Measurements from ENCODE around the gene NELFCD. TPM values are rescaled to one million over a fixed set of nuclear protein-coding genes. Genes with fewer than 3 reads are reported as not detected.

The NELFCD gene
- total RNA-seq, 1 experiment from 2014 or later, result 88.2 TPM

DNA sequence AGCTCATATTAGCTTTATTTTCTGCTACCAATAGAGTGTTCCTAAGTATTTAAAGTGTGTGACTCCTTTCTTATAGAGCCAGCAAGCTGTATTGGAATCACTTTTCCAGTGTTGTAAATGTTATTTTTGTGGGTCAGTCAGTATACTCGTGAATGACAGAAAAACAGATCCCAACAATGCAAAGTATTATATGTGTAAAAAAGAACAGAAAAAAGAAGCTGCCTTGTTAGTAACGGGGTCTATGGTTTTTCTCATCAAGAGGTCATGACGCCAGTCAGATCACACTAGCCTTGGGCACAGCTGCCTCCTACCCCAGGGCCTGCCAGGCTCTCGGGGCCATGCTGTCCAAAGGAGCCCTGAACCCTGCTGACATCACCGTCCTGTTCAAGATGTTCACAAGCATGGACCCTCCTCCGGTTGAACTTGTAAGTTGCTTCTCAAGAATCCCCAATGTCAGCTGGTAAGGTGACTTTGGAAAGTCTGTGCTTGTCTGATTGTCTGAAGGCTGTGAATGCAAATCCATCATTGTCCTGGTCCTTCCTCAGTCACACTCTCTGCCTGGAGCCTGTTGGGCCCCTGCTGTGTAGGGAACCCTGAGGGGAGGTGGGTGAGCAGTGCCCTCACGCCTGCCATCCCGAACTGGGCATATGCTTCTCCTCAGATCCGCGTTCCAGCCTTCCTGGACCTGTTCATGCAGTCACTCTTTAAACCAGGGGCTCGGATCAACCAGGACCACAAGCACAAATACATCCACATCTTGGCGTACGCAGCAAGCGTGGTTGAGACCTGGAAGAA is 9.8 kb downstream of the NELFCD start:
- H3K9me3 ChIP-seq (ENCODE audit: control insufficient read depth in 1 of 2, insufficient read depth in 1 of 2, low read depth in 1 of 2, low read length in 2 of 2), result no peaks in the 10 kb centered on the region
- no peak overlapping the region for H2AFZ ChIP-seq (ENCODE audit: low read depth, low read length, poor library complexity, severe bottlenecking)
- H3K27ac ChIP-seq (ENCODE audit: low read depth, low read length), result no peak overlapping the region
- no peak overlapping the region for H3K9ac ChIP-seq (ENCODE audit: low read length)
- H3K9me2 ChIP-seq (ENCODE audit: insufficient read depth), result no peaks in the 10 kb centered on the region
- CTCF ChIA-PET, result no interaction called here
- H3K36me3 ChIP-seq (ENCODE audit: control insufficient read depth in 1 of 2, insufficient read depth in 2 of 2, low read length in 2 of 2), result peaks cover 80 to 88% of the 10 kb centered on the region in 2 experiments
- no peaks in the 10 kb centered on the region for H3K27me3 ChIP-seq (ENCODE audit: insufficient read depth, low read length)
- H3K4me1 ChIP-seq (ENCODE audit: control insufficient read depth in 1 of 2, insufficient read depth in 2 of 2, low read length in 2 of 2), result no peaks in the 10 kb centered on the region
- POLR2A ChIA-PET, result interaction anchor here (0.6 kb wide), 1 partner anchor 9 kb away, joined by 3 read pairs; no protein-coding TSS in a partner anchor
- no peak overlapping the region for H3K4me2 ChIP-seq (ENCODE audit: low read length)
- peaks cover 37% of the 10 kb centered on the region for H3K79me2 ChIP-seq (ENCODE audit: insufficient read depth, low read length)
- H4K20me1 ChIP-seq (ENCODE audit: insufficient read depth), result no peaks in the 10 kb centered on the region
- ATAC-seq, result no peak
- TF ChIP-seq SIN3A (IDR thresholded peaks at IDR 0.05; ENCODE audit: low read depth), result no peak
- TF ChIP-seq, protein P1, sequence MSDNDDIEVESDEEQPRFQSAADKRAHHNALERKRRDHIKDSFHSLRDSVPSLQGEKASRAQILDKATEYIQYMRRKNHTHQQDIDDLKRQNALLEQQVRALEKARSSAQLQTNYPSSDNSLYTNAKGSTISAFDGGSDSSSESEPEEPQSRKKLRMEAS (IDR thresholded peaks at IDR 0.05), result no peak
- TF ChIP-seq EZH2phosphoT487 (IDR thresholded peaks at IDR 0.05; ENCODE audit: borderline replicate concordance), result no peak
- no peak for TF ChIP-seq SRF (IDR thresholded peaks at IDR 0.05; ENCODE audit: low read depth)
- TF ChIP-seq YY1 (IDR thresholded peaks at IDR 0.05; ENCODE audit: extremely low read depth, insufficient replicate concordance, low read depth, low read length), result no peak
- no peak for TF ChIP-seq CBX3 (IDR thresholded peaks at IDR 0.05; ENCODE audit: low read depth)
- no peak for TF ChIP-seq FOSL1 (IDR thresholded peaks at IDR 0.05; ENCODE audit: low read depth)
- TF ChIP-seq ELF1 (IDR thresholded peaks at IDR 0.05; ENCODE audit: borderline replicate concordance, low read depth), result no peak
- no peak for TF ChIP-seq POLR2AphosphoS5 (IDR thresholded peaks at IDR 0.05; ENCODE audit: low read depth, low read length)
- no peak for TF ChIP-seq ATF3 (IDR thresholded peaks at IDR 0.05)
- no peak for TF ChIP-seq POLR2A (IDR thresholded peaks at IDR 0.05; ENCODE audit: borderline replicate concordance, extremely low read depth, insufficient read depth, insufficient read length)
- TF ChIP-seq RAD21 (IDR thresholded peaks at IDR 0.05; ENCODE audit: low read depth), result no peak
- no peak for TF ChIP-seq CEBPB (IDR thresholded peaks at IDR 0.05; ENCODE audit: low read depth)
- TF ChIP-seq SP1 (IDR thresholded peaks at IDR 0.05; ENCODE audit: low read depth), result no peak
- TF ChIP-seq JUND (IDR thresholded peaks at IDR 0.05), result no peak
- no peak for TF ChIP-seq REST (IDR thresholded peaks at IDR 0.05; ENCODE audit: low read depth)
- no peak for TF ChIP-seq EZH2 (IDR thresholded peaks at IDR 0.05)
- no peak for TF ChIP-seq ZFX (IDR thresholded peaks at IDR 0.05)
- TF ChIP-seq TCF7L2 (IDR thresholded peaks at IDR 0.05; ENCODE audit: borderline replicate concordance, extremely low read depth, insufficient read depth, insufficient read length), result no peak
- TF ChIP-seq, protein P2, sequence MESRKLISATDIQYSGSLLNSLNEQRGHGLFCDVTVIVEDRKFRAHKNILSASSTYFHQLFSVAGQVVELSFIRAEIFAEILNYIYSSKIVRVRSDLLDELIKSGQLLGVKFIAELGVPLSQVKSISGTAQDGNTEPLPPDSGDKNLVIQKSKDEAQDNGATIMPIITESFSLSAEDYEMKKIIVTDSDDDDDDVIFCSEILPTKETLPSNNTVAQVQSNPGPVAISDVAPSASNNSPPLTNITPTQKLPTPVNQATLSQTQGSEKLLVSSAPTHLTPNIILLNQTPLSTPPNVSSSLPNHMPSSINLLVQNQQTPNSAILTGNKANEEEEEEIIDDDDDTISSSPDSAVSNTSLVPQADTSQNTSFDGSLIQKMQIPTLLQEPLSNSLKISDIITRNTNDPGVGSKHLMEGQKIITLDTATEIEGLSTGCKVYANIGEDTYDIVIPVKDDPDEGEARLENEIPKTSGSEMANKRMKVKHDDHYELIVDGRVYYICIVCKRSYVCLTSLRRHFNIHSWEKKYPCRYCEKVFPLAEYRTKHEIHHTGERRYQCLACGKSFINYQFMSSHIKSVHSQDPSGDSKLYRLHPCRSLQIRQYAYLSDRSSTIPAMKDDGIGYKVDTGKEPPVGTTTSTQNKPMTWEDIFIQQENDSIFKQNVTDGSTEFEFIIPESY (IDR thresholded peaks at IDR 0.05; ENCODE audit: extremely low read depth, insufficient replicate concordance, low read length), result no peak
- intact Hi-C loops (cut with micrococcal nuclease), result no loop called here
- DNase-seq (ENCODE audit: low read depth, low spot score), result no peak
- RAD21 ChIA-PET (ENCODE audit: low non-redundant PET in 1 of 2, low total read pairs in 2 of 2, uncharacterized antibody in 2 of 2, unreplicated experiment in 2 of 2), result no interaction called here
- H3K4me3 ChIP-seq (replicated peaks in 1 of 2; ENCODE audit: low read depth in 1 of 2, low read length in 2 of 2), result no peak overlapping the region
- BruUV-seq (replicated peaks), result no TSS peak
